ENCODE measurements around the gene SPI1. TPM values are rescaled to one million over a fixed set of nuclear protein-coding genes. Genes with fewer than 3 reads are reported as not detected.
A peak's percentile ranks its signal among the peaks of the same experiment; 100 is the strongest.

The SPI1 gene
- total and polyA plus RNA-seq, 7 donors = 1.6 to 8.3 (median 3.6) TPM

DNA sequence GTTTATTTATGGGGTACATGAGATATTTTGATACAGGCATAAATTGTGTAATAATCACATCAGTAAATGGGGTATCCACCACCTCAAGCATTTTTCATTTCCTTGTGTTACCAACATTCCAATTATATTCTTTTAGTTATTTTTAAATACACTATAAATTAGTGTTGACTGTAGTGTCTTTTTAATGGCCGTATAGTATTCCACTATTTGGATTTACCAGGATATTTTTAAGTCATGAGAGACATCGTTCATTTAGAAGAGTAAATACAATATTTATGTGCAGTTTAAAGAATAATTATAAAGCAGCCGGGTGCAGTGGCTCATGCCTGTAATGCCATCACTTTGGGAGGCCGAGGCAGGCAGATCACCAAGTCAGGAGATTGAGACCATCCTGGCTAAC lies 6.2 kb upstream of the SPI1 start:
- Histone ChIP-seq H3K27me3 (ENCODE audit: insufficient read depth in 3 of 3, low read length in 2 of 3) (no peaks in the 10 kb centered on the region), H3K4me3 (no peak overlapping the region), H3K4me1 (no peaks in the 10 kb centered on the region), H3K9me3 (no peaks in the 10 kb centered on the region), H3K36me3 (ENCODE audit: insufficient read depth in 1 of 2, low read depth in 1 of 2) (no peaks in the 10 kb centered on the region), H3K27ac (no peak overlapping the region)
- no peak for ATAC-seq
- TF ChIP-seq, protein P1, sequence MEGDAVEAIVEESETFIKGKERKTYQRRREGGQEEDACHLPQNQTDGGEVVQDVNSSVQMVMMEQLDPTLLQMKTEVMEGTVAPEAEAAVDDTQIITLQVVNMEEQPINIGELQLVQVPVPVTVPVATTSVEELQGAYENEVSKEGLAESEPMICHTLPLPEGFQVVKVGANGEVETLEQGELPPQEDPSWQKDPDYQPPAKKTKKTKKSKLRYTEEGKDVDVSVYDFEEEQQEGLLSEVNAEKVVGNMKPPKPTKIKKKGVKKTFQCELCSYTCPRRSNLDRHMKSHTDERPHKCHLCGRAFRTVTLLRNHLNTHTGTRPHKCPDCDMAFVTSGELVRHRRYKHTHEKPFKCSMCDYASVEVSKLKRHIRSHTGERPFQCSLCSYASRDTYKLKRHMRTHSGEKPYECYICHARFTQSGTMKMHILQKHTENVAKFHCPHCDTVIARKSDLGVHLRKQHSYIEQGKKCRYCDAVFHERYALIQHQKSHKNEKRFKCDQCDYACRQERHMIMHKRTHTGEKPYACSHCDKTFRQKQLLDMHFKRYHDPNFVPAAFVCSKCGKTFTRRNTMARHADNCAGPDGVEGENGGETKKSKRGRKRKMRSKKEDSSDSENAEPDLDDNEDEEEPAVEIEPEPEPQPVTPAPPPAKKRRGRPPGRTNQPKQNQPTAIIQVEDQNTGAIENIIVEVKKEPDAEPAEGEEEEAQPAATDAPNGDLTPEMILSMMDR (IDR thresholded peaks at IDR 0.05) = no peak
- DNase-seq = no peak
- 92 to 96% (median 92%) methylated on average over 4 of the region's 4 CpGs for WGBS, 3 donors
- intact Hi-C loops (cut with DNase I) = no loop called here

DNA sequence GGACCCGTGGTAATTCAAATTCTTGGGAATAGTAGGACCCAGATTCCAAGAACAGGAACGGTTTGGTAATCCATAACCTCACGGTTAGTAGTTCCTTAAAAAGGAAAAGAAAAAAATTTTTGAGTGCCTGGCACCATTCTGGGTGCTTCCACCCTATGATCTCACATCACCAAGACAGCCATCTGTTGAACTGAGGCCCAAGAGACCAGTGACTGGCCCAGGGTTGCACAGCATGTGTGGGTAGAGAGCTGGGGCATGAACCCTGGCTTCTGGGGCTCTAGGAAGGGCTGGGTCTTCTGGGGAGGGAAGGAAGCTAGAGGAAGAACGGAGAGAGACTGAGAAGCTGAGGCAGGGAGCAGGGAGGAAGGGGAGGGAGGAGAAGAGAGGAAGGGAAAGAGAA lies 4.7 kb upstream of the SPI1 start:
- ATAC-seq (no peak), DNase-seq (no peak)
- Histone ChIP-seq H3K27me3 (ENCODE audit: insufficient read depth in 3 of 3, low read length in 2 of 3) (no peaks in the 10 kb centered on the region), H3K4me3 (no peak overlapping the region), H3K36me3 (ENCODE audit: insufficient read depth in 1 of 2, low read depth in 1 of 2) (no peaks in the 10 kb centered on the region), H3K27ac (no peak overlapping the region), H3K9me3 (no peaks in the 10 kb centered on the region), H3K4me1 (no peaks in the 10 kb centered on the region)
- intact Hi-C loops (cut with DNase I) = loop anchor here in 1 of 2 donors (2.0 kb wide), 1 partner anchor 56 kb away; no protein-coding TSS in a partner anchor
- TF ChIP-seq, protein P1 (IDR thresholded peaks at IDR 0.05) = no peak
- WGBS, 3 donors = 47 to 58% (median 48%) methylated on average over 4 of the region's 4 CpGs

DNA sequence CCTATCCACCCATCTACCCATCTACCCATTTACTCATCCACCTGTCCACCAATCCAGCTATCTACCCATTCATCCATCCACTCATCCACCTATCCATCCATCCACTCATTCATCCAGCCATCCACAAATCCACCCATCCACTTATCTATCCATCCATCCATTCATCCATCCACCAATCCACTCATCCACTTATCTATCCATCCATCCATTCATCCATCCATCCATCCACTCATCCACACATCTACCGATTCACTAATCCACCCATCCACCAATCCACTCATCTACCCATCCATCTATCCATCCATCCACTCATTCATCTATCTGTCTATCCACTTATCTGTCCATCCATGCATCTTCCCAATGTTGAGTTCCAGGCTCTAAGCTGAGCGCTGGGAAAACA lies 1.7 kb upstream of the SPI1 start:
- no peaks in the 10 kb centered on the region for H3K4me1 ChIP-seq
- WGBS, 3 donors = 95 to 97% (median 95%) methylated on average over 2 of the region's 2 CpGs

DNA sequence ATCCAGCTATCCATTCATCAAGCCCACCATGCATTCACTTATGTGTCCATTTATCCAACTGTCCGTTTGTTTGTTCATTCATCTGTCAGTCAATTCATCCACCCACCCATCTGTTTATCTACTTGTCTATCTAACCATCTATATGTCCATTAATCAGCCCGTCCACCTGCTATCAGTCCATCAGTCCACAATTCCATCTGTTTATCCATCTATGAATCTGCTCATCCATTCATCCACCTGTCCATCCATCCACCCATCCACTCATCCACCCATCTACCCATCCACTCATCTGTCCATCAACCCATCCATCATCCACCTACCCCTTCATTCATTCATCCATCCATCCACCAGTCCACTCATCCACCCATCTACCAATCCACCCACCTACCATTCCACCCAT lies 970 bp upstream of the SPI1 start:
- no peak overlapping the region for H3K4me3 ChIP-seq
- 91 to 95% (median 91%) methylated on average over 2 of the region's 2 CpGs for WGBS, 3 donors
- H3K36me3 ChIP-seq (ENCODE audit: insufficient read depth in 1 of 2, low read depth in 1 of 2) = no peaks in the 10 kb centered on the region
- H3K4me1 ChIP-seq = no peaks in the 10 kb centered on the region
- DNase-seq (no peak), ATAC-seq (no peak)
- TF ChIP-seq, protein P1 (IDR thresholded peaks at IDR 0.05) = no peak
- no peaks in the 10 kb centered on the region for H3K9me3 ChIP-seq
- H3K27ac ChIP-seq = no peak overlapping the region
- H3K27me3 ChIP-seq (ENCODE audit: insufficient read depth in 3 of 3, low read length in 2 of 3) = no peaks in the 10 kb centered on the region
- intact Hi-C loops (cut with DNase I) = no loop called here

More for the DNA sequence above, 1.7 kb upstream of the SPI1 start:
- H3K27me3 ChIP-seq (ENCODE audit: insufficient read depth in 3 of 3, low read length in 2 of 3) = no peaks in the 10 kb centered on the region
- TF ChIP-seq, protein P1 (IDR thresholded peaks at IDR 0.05) = no peak
- intact Hi-C loops (cut with DNase I) = no loop called here
- no peaks in the 10 kb centered on the region for H3K36me3 ChIP-seq (ENCODE audit: insufficient read depth in 1 of 2, low read depth in 1 of 2)
- H3K4me3 ChIP-seq = no peak overlapping the region
- no peak for DNase-seq
- no peak overlapping the region for H3K27ac ChIP-seq
- no peak for ATAC-seq
- H3K9me3 ChIP-seq = no peaks in the 10 kb centered on the region

DNA sequence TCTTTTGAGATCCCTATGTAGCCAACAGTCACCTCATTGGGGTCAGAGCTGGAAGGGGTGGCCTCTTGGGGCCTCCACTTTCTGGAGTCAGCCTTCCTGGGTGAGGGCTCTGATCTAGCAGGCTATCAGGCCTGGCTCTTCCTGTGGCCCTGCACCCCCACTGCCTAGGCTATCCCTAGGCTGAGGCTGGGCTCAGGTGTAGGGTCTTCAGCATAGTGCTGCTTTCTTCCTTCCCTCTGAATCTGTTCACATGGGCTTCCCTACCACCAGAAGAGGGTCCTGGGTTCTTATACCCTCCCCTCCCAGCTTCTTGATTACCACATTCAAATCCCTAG lies 456 bp upstream of the SPI1 start:
- ATAC-seq = no peak
- no peak overlapping the region for H3K4me3 ChIP-seq
- DNase-seq = no peak
- peak overlapping the region; percentile 23 for H3K27ac ChIP-seq
- TF ChIP-seq, protein P1 (IDR thresholded peaks at IDR 0.05) = no peak
- intact Hi-C loops (cut with DNase I) = no loop called here
- H3K4me1 ChIP-seq = no peaks in the 10 kb centered on the region
- H3K27me3 ChIP-seq (ENCODE audit: insufficient read depth in 3 of 3, low read length in 2 of 3) = no peaks in the 10 kb centered on the region
- no peaks in the 10 kb centered on the region for H3K9me3 ChIP-seq
- no peaks in the 10 kb centered on the region for H3K36me3 ChIP-seq (ENCODE audit: insufficient read depth in 1 of 2, low read depth in 1 of 2)
